Testis (tissue), 2 donors: ENCODE measurements around the gene OR2AT4.

ENCODE experiments used
- CTCF ChIP-seq, 3 experiments: fragments of 450-650 bp in 2 of 3; fragments of 200-600 bp in 1 of 3; sonication (generic) in 1 of 3; IDR thresholded peaks; one replicate each; pipeline ENCODE4 v1.5.1; 2016 to 2019; ENCODE audit warnings: antibody characterized with exemption in 3 of 3, mild to moderate bottlenecking in 2 of 3, moderate library complexity in 1 of 3
- POLR2A ChIP-seq: fragments of 450-650 bp; IDR thresholded peaks from one replicate; pipeline ENCODE4 v1.6.1; 2017; ENCODE audit warnings: antibody characterized with exemption, mild to moderate bottlenecking, moderate library complexity

DNA sequence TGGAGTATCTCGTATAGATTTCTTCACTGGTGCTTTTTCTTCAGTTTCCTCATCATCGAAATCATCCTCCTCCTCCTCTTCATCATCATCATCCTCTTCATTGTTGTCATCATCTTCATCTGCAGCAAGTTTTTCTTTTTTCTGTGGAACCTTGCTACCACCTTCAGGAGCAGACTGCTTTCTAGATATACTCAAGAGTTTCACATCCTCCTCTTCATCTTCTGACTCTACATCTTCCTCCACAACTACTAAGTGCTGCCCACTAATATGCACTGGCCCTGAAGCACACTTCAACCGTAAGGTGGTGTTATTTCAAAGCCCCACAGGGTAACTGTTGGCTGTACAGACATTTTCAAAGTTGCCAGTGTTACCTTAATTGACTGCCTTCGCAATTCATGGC, 17.1 kb downstream of the OR2AT4 start:
- TF ChIP-seq CTCF (IDR thresholded peaks at IDR 0.05) (no peak), POLR2A (no peak)
